ENCODE data around the gene STAB2. TPM values are rescaled to one million over a fixed set of nuclear protein-coding genes. Genes with fewer than 3 reads are reported as not detected.
A peak's percentile ranks its signal among the peaks of the same experiment; 100 is the strongest.
"Not testable (repeated sequence)": the region's sequence is repeated elsewhere in the genome, so short reads cannot be mapped to it uniquely, and the experiment has no call there.

STAB2 gene
- total and polyA plus RNA-seq, 4 donors = 0.10 to 1.5 (median 0.58) TPM

GRCh38 chr12:103805655-103806360, 218.7 kb downstream of the STAB2 start:
- Histone ChIP-seq H3K27ac (ENCODE audit: low read depth, low read length) (no peak overlapping the region), H3K4me1 (ENCODE audit: control insufficient read depth, insufficient read depth, low read length) (peaks cover 19% of the 10 kb centered on the region), H3K4me3 (ENCODE audit: low read depth, low read length) (no peak overlapping the region), H3K9me3 (ENCODE audit: control insufficient read depth, insufficient read depth, low read length) (no peaks in the 10 kb centered on the region), H3K36me3 (ENCODE audit: control insufficient read depth, insufficient read depth, low read length) (no peaks in the 10 kb centered on the region), H3K27me3 (ENCODE audit: control insufficient read depth, insufficient read depth, low read length) (no peaks in the 10 kb centered on the region)
- DNase-seq (ENCODE audit: low read depth in 4 of 6, low spot score in 6 of 6) = no peak
- 100% methylated on average over 2 of the region's 5 CpGs for WGBS (ENCODE audit: insufficient coverage)

DNA sequence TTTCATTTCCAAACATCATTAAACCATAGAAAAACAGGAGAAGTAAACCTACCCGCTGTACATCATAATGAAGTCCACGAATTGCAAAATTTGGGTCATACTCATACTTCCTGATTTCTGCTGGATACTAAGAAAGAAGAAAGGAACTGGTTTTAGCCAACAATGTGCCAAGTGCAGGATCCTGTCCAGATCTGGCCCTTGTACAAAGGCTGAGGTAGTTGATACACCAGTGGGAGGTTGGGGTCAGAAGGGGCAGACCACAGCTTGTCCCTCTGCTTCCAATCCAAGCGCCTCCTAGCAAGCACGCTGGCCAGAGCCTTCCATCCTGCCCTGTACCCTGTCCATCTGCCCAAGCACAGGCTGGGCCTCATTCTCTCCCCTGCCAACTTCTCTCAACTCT, 219.7 kb downstream of the STAB2 start:
- Histone ChIP-seq H3K4me1 (ENCODE audit: control insufficient read depth, insufficient read depth, low read length) (peaks cover 9% of the 10 kb centered on the region), H3K27me3 (ENCODE audit: control insufficient read depth, insufficient read depth, low read length) (no peaks in the 10 kb centered on the region), H3K9me3 (ENCODE audit: control insufficient read depth, insufficient read depth, low read length) (no peaks in the 10 kb centered on the region), H3K36me3 (ENCODE audit: control insufficient read depth, insufficient read depth, low read length) (no peaks in the 10 kb centered on the region), H3K27ac (ENCODE audit: low read depth, low read length) (no peak overlapping the region), H3K4me3 (ENCODE audit: low read depth, low read length) (no peak overlapping the region)
- DNase-seq (ENCODE audit: low read depth in 4 of 6, low spot score in 6 of 6) = no peak
- WGBS (ENCODE audit: insufficient coverage) = 96% methylated on average over 3 of the region's 4 CpGs

GRCh38 chr12:103807561-103808238, 220.6 kb downstream of the STAB2 start:
- H3K4me1 ChIP-seq (ENCODE audit: control insufficient read depth, insufficient read depth, low read length) = peaks cover under 1% of the 10 kb centered on the region
- H3K36me3 ChIP-seq (ENCODE audit: control insufficient read depth, insufficient read depth, low read length) = no peaks in the 10 kb centered on the region
- WGBS (ENCODE audit: insufficient coverage) = 93% methylated on average over 7 of the region's 9 CpGs
- H3K27ac ChIP-seq (ENCODE audit: low read depth, low read length) = no peak overlapping the region
- no peak overlapping the region for H3K4me3 ChIP-seq (ENCODE audit: low read depth, low read length)
- DNase-seq (ENCODE audit: low read depth in 4 of 6, low spot score in 6 of 6) = no peak
- no peaks in the 10 kb centered on the region for H3K27me3 ChIP-seq (ENCODE audit: control insufficient read depth, insufficient read depth, low read length)
- no peaks in the 10 kb centered on the region for H3K9me3 ChIP-seq (ENCODE audit: control insufficient read depth, insufficient read depth, low read length)

- 56% methylated on average over 5 of the region's 6 CpGs for WGBS (ENCODE audit: insufficient coverage)
- no peak overlapping the region for H3K27ac ChIP-seq (ENCODE audit: low read depth, low read length)
- H3K27me3 ChIP-seq (ENCODE audit: control insufficient read depth, insufficient read depth, low read length) = no peaks in the 10 kb centered on the region
- DNase-seq (ENCODE audit: low read depth in 4 of 6, low spot score in 6 of 6) = peak in 2 of 6 donors; percentile 21 to 46
- no peaks in the 10 kb centered on the region for H3K4me1 ChIP-seq (ENCODE audit: control insufficient read depth, insufficient read depth, low read length)
- H3K36me3 ChIP-seq (ENCODE audit: control insufficient read depth, insufficient read depth, low read length) = no peaks in the 10 kb centered on the region
- H3K4me3 ChIP-seq (ENCODE audit: low read depth, low read length) = no peak overlapping the region
- no peaks in the 10 kb centered on the region for H3K9me3 ChIP-seq (ENCODE audit: control insufficient read depth, insufficient read depth, low read length)
Observed at GRCh38 chr12:103808239-103808880, 221.3 kb downstream of the STAB2 start.

GRCh38 chr12:103809154-103809553, 222.1 kb downstream of the STAB2 start:
- Histone ChIP-seq H3K9me3 (ENCODE audit: control insufficient read depth, insufficient read depth, low read length) (no peaks in the 10 kb centered on the region), H3K4me3 (ENCODE audit: low read depth, low read length) (no peak overlapping the region), H3K27ac (ENCODE audit: low read depth, low read length) (no peak overlapping the region), H3K27me3 (ENCODE audit: control insufficient read depth, insufficient read depth, low read length) (no peaks in the 10 kb centered on the region), H3K36me3 (ENCODE audit: control insufficient read depth, insufficient read depth, low read length) (no peaks in the 10 kb centered on the region), H3K4me1 (ENCODE audit: control insufficient read depth, insufficient read depth, low read length) (no peaks in the 10 kb centered on the region)
- no peak for DNase-seq (ENCODE audit: low read depth in 4 of 6, low spot score in 6 of 6)
- no CpG with 5 or more reads among the region's 4 CpGs for WGBS (ENCODE audit: insufficient coverage)

- H3K4me3 ChIP-seq (ENCODE audit: low read depth, low read length); H3K27me3 ChIP-seq (ENCODE audit: control insufficient read depth, insufficient read depth, low read length); H3K9me3 ChIP-seq (ENCODE audit: control insufficient read depth, insufficient read depth, low read length); DNase-seq (ENCODE audit: low read depth in 4 of 6, low spot score in 6 of 6); H3K27ac ChIP-seq (ENCODE audit: low read depth, low read length); H3K36me3 ChIP-seq (ENCODE audit: control insufficient read depth, insufficient read depth, low read length); H3K4me1 ChIP-seq (ENCODE audit: control insufficient read depth, insufficient read depth, low read length): not testable (repeated sequence)
- WGBS (ENCODE audit: insufficient coverage) = 83% methylated on average over 6 of the region's 7 CpGs
Observed at GRCh38 chr12:103809639-103810038, 222.6 kb downstream of the STAB2 start.

- no peak overlapping the region for H3K27ac ChIP-seq (ENCODE audit: low read depth, low read length)
- no peaks in the 10 kb centered on the region for H3K4me1 ChIP-seq (ENCODE audit: control insufficient read depth, insufficient read depth, low read length)
- H3K27me3 ChIP-seq (ENCODE audit: control insufficient read depth, insufficient read depth, low read length) = no peaks in the 10 kb centered on the region
- no peak for DNase-seq (ENCODE audit: low read depth in 4 of 6, low spot score in 6 of 6)
- no peaks in the 10 kb centered on the region for H3K9me3 ChIP-seq (ENCODE audit: control insufficient read depth, insufficient read depth, low read length)
- WGBS (ENCODE audit: insufficient coverage) = 94% methylated on average over 3 of the region's 5 CpGs
- H3K36me3 ChIP-seq (ENCODE audit: control insufficient read depth, insufficient read depth, low read length) = no peaks in the 10 kb centered on the region
- H3K4me3 ChIP-seq (ENCODE audit: low read depth, low read length) = no peak overlapping the region
Observed at GRCh38 chr12:103810111-103810510, 223.0 kb downstream of the STAB2 start.

DNA sequence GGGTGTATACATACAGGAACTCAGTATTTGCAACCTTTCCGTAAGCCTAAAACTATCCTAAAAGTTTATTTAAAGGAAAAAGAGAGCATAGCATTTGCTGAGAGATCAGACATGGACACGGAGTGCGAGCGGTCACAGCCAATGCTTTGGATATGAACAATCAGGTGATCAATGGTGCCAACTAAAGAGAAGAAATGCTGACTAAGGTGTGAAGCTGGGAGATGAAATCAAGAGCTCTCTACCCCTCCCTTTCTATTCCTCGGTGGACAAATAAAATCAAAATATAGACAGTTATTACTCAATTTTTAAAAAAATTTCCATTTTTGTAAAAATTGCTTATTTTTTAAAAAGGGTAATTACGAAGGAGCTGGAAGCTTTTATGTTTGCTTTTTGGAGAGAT, 224.7 kb downstream of the STAB2 start:
- Histone ChIP-seq H3K9me3 (ENCODE audit: control insufficient read depth, insufficient read depth, low read length) (no peaks in the 10 kb centered on the region), H3K4me3 (ENCODE audit: low read depth, low read length) (no peak overlapping the region), H3K27ac (ENCODE audit: low read depth, low read length) (no peak overlapping the region), H3K36me3 (ENCODE audit: control insufficient read depth, insufficient read depth, low read length) (no peaks in the 10 kb centered on the region), H3K4me1 (ENCODE audit: control insufficient read depth, insufficient read depth, low read length) (no peaks in the 10 kb centered on the region), H3K27me3 (ENCODE audit: control insufficient read depth, insufficient read depth, low read length) (no peaks in the 10 kb centered on the region)
- WGBS (ENCODE audit: insufficient coverage) = 100% methylated on average over 3 of the region's 6 CpGs
- no peak for DNase-seq (ENCODE audit: low read depth in 4 of 6, low spot score in 6 of 6)

DNA sequence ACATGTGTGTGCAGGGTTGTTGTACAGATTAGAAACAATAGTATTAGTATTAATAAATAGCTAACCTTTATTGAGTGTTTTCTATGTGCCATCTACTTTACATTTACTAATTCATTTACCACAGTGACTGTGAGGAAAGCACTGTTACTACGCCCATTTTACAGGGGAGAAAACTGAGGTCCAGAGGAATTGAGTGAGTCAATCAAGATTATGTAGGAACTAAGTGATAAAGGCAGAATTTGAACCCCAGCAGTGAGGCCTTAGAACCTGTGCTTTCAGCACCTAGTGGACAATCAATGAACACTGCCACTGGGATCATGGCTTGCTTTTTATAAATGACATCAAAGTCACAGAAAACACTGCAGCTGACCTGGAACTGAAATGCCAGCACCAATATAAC, 225.7 kb downstream of the STAB2 start:
- Histone ChIP-seq H3K4me3 (ENCODE audit: low read depth, low read length) (no peak overlapping the region), H3K27me3 (ENCODE audit: control insufficient read depth, insufficient read depth, low read length) (no peaks in the 10 kb centered on the region), H3K9me3 (ENCODE audit: control insufficient read depth, insufficient read depth, low read length) (no peaks in the 10 kb centered on the region), H3K27ac (ENCODE audit: low read depth, low read length) (no peak overlapping the region), H3K4me1 (ENCODE audit: control insufficient read depth, insufficient read depth, low read length) (no peaks in the 10 kb centered on the region), H3K36me3 (ENCODE audit: control insufficient read depth, insufficient read depth, low read length) (no peaks in the 10 kb centered on the region)
- DNase-seq (ENCODE audit: low read depth in 4 of 6, low spot score in 6 of 6) = no peak
- WGBS (ENCODE audit: insufficient coverage) = 100% methylated on average over 1 of the region's 1 CpG

Measured in spinal cord (tissue), 10 donors.